Fibroblast of mammary gland (primary cell): ENCODE results near the gene EWSR1.
A peak's percentile ranks its signal among the peaks of the same experiment; 100 is the strongest.

Experiments used
- DNase-seq: peaks from one replicate; pipeline ENCODE4 v3.0.0-alpha.2; 2010; ENCODE audit warnings: low read depth
- H3K4me3 ChIP-seq: 2 replicates; pipeline ENCODE4 v1.5.1; 2011; ENCODE audit warnings: low read depth, mild to moderate bottlenecking, low read length, moderate library complexity; ENCODE audit not compliant: control insufficient read depth
- TF ChIP-seq, protein P1 (sequence below): conservative IDR thresholded peaks from 2 replicates; pipeline ENCODE4 v1.5.1; 2011; ENCODE audit warnings: low read depth, low read length, inconsistent platforms; ENCODE audit not compliant: control insufficient read depth, insufficient read depth

Gene EWSR1

DNA sequence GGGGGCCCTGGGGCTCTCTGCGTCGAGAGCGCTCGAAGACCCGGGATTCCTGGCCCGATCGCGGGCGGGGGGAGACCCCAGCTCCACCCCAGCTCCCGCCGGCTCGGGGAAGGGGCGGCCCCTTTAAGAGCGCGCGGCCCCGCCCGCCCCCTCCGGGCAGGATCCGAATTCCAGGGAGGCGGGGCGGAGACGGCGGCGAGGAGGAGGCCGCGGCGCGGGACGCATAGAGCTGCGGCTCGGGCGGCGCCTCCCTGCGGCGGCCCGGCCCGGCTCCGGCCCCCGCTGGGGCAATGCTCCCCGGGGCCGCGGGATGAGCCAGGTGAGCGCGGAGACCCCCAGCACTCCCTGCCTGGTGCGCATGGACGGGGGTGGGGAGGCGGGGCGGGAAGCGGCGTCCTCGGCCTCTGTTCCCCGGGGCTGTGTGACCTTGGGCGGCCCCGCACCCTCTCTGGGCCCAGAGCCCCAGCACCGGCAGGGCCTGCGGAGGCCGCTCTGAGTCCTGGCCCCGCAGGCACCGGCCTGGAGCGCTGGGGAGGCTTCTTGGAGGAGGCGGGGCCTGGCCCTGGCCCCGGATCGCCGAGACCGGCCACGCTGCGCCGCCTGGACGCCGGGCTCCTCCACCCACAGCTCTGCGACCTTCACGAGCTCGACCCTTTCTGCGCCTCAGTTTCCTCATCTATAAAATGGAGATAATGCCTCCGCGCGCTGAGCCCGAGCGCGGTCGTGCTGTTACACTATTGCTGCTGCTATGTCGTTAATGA is 38.9 kb downstream of the EWSR1 start:
- H3K4me3 ChIP-seq, result peak overlapping the region; percentile 72
- TF ChIP-seq, protein P1, sequence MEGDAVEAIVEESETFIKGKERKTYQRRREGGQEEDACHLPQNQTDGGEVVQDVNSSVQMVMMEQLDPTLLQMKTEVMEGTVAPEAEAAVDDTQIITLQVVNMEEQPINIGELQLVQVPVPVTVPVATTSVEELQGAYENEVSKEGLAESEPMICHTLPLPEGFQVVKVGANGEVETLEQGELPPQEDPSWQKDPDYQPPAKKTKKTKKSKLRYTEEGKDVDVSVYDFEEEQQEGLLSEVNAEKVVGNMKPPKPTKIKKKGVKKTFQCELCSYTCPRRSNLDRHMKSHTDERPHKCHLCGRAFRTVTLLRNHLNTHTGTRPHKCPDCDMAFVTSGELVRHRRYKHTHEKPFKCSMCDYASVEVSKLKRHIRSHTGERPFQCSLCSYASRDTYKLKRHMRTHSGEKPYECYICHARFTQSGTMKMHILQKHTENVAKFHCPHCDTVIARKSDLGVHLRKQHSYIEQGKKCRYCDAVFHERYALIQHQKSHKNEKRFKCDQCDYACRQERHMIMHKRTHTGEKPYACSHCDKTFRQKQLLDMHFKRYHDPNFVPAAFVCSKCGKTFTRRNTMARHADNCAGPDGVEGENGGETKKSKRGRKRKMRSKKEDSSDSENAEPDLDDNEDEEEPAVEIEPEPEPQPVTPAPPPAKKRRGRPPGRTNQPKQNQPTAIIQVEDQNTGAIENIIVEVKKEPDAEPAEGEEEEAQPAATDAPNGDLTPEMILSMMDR, result no peak
- DNase-seq, result peak; percentile 56

DNA sequence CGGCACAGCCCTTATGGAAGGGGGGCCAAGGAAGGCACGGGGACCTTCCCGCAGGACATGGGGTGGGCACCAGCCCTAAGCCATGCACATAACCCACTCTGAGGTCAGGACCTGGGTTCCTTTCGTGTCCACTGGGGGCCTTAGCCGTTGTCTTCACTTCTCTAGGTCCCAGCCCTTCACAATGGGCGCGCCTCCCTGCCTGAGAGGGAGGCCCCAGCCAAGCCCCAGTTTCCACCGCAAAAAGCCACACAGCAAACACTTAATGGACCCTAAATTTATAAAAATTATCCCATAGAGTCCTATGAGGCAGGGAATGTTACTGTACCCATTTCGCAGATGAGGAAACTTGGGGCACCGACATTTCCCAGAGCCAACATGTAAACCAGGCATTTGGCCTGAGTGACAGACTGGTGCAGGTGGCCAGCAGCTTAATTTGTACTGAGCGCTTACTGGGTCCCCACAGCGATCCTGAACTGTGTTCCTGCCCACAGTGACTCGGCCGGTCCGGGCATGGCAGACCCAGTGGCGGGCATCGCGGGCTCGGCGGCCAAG is 39.6 kb downstream of the EWSR1 start:
- TF ChIP-seq, protein P1, result no peak
- peak overlapping the region; percentile 72 for H3K4me3 ChIP-seq
- DNase-seq, result no peak

DNA sequence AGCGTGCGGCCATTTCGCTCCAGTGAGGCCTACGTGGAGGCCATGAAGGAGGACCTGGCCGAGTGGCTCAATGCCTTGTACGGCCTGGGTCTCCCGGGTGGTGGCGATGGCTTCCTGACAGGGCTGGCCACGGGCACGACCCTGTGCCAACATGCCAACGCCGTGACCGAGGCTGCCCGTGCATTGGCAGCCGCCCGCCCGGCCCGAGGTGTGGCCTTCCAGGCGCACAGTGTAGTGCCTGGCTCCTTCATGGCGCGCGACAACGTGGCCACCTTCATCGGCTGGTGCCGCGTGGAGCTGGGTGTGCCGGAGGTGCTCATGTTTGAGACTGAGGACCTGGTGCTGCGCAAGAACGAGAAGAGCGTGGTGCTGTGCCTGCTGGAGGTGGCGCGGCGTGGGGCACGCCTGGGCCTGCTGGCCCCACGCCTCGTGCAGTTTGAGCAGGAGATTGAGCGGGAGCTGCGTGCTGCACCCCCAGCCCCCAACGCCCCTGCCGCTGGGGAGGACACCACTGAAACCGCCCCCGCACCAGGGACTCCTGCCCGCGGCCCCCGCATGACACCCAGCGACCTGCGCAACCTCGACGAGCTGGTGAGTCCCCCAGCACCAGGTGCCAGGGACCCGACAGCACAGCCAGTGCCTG is 40.2 kb downstream of the EWSR1 start:
- TF ChIP-seq, protein P1, result no peak
- no peak for DNase-seq
- H3K4me3 ChIP-seq, result peak overlapping the region; percentile 72

DNA sequence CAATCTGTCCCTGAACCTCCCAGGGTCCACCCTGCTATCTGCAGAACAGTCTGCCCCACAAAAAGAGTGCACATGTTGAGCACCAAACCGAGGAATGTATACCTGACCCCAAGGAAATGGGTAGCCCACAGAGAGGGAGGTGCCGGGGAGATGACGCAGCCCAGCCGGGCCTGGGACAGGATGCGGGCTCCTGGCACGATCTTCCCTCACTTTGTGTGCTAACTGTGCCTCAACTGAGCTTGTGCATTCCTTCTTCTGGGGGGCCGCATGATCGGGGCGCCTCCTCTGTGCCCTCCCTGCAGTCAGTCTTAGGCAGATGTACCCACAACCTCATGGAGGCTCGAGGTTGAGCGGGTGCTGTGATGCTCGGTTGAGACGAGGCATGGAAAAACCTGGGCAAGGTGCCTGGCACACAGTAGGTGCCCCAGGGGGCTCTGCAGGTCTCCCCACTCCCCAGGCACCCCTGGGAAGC is 40.8 kb downstream of the EWSR1 start:
- TF ChIP-seq, protein P1, result no peak
- no peak overlapping the region for H3K4me3 ChIP-seq
- peak; percentile 64 for DNase-seq

DNA sequence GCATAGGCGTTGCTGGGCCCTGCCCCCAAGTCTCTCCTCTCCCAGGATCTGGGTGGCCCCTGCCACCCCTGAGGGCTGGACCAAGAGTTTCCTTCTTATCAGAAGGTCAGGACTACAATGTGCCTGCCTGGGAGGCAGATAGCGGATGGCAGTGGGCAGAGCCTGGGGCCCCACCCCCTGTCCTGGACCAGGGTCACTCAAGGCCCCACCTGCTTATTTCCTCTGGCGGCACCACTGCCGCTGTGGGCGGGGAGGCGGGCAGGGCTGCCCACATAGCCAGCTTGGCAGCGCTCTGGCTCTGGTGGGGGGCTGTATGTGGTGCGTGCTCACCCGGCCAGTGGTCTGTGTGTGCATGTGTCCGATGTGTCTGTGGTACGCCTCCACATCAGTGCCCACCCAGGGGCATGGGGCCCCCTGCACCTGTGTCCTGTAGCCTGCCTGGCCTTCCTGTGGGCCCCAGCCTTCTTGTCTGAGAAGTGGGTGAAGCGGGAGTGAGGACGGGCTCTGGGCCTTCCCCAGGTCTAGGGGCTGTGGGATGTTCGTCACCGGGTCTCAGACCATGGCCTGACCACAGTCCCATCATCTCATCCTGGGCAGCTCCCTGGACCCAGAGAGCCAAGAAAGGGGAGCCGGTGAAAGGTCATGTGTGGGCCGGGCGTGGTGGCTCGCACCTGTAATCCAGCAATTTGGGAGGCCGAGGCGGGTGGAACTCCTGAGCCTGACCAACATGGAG is 41.4 kb downstream of the EWSR1 start:
- no peak overlapping the region for H3K4me3 ChIP-seq
- DNase-seq, result no peak

DNA sequence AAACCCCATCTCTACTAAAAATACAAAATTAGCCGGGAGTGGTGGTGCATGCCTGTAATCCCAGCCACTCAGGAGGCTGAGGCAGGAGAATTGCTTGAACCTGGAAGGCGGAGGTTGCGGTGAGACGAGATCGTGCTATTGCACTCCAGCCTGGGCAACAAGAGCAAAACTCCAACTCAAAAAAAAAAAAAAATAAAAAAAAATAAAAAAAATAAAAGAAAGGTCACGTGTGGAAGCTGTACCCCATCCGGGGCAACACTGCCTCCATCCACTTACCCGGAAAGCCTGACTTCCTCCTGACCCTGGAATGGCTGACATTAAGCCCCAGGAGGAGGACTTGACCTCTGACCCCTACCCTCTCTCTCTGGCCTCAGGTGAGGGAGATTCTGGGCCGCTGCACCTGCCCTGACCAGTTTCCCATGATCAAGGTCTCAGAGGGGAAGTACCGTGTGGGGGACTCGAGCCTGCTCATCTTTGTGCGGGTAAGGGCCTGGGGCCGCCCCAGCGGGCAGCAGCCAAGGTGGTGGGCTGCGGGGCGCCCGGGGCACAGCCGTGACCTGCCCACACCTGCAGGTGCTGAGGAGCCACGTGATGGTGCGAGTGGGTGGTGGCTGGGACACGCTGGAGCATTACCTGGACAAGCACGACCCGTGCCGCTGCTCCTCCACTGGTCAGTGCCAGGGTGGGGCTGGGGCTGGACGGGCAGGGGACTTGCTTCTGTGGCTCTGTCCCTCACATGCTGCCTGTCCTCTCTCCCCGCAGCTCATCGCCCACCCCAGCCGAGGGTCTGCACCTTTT is 42.2 kb downstream of the EWSR1 start:
- TF ChIP-seq, protein P1, result no peak
- no peak for DNase-seq
- no peak overlapping the region for H3K4me3 ChIP-seq

More for the DNA sequence above, 41.4 kb downstream of the EWSR1 start:
- TF ChIP-seq, protein P1, result no peak
